GM18505 (cell line): ENCODE results near the gene HTT-AS.

ENCODE experiments used
- ATAC-seq: cut with Tn5 transposase; IDR thresholded peaks from one replicate; pipeline ENCODE4 v1.9.1; 2021; ENCODE audit not compliant: unreplicated experiment
- POLR2A ChIP-seq: IDR thresholded peaks from 4 replicates; pipeline ENCODE4 v1.6.1; 2011; ENCODE audit warnings: borderline replicate concordance; ENCODE audit not compliant: insufficient read depth, insufficient read length; ENCODE audit errors: extremely low read depth

The HTT-AS gene

DNA sequence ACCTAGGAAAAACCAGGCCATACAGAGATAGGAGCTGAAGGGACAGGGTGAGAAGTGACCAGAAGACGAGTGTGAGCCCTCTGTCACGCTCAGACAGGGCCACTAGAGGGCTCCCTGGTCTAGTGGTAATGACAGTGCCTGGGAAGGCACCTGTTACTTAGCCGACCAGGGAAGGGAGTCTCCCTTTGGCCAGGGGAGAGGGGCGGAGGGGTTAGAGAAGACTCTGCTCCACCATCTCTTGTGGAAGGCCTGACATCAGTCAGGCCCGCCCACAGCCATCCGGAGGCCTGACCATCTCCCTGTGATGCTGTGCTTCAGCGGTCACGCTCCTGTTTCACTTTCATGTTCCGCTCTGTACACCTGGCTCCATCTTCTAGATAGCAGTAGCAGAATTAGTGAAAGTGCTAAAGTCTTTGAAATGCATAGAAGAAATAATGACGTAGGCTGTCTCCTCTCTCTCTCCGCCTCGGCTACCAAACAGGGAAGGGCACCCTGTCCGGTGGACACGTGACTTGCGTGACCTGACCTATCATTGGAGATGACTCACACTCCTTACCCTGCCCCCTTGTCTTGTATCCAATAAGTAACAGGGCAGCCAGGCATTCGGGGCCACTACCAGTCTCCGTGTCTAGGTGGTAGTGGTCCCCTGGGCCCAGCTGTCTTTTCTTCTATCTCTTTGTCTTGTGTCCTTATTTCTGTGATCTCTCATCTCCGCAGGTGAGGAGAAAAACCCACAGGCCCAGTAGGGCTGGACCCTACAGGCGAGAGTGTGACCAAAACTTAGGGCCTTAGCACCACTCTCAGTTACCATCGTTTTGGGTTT lies 26.7 kb downstream of the HTT-AS start:
- peak; percentile 86 for ATAC-seq
- TF ChIP-seq POLR2A, result peak; percentile 56

DNA sequence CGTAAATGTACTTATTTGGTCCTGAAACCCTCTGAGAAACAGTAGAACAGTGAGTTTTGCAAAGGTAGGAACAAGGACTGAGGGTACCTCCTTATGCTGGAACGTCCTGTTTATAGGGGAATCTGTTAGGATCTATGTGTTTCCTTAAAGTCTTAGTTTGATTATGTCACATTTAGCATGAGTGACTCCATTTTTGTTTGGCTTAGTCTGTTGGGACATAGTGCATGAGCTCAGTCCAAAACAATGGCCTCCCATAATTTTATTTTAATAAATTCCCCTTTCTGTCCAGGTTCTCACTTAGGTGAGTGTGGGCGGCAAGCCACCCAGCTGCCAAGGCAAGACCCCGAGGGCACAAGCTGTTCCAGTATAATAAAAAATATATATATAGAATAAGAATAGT lies 27.7 kb downstream of the HTT-AS start:
- no peak for ATAC-seq
- TF ChIP-seq POLR2A, result no peak

DNA sequence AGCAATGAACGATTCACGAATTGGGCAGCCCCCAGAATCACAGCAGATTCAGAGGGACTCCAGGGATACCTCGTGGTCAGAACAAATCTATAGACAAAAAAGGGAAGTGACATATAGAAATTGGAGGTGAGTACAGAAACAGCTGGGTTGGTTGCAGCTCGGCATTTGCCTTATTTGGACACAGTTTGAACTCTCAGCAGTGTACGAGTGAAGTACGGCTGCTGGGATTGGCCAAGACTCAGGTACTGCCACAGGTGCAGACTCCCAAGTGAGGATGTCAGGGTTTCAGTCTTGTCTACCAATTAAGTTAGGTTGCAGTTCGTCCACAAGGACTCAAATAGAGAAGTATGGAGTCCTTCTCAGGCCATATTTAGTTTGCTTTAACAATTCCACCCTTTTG lies 28.2 kb downstream of the HTT-AS start:
- no peak for ATAC-seq

DNA sequence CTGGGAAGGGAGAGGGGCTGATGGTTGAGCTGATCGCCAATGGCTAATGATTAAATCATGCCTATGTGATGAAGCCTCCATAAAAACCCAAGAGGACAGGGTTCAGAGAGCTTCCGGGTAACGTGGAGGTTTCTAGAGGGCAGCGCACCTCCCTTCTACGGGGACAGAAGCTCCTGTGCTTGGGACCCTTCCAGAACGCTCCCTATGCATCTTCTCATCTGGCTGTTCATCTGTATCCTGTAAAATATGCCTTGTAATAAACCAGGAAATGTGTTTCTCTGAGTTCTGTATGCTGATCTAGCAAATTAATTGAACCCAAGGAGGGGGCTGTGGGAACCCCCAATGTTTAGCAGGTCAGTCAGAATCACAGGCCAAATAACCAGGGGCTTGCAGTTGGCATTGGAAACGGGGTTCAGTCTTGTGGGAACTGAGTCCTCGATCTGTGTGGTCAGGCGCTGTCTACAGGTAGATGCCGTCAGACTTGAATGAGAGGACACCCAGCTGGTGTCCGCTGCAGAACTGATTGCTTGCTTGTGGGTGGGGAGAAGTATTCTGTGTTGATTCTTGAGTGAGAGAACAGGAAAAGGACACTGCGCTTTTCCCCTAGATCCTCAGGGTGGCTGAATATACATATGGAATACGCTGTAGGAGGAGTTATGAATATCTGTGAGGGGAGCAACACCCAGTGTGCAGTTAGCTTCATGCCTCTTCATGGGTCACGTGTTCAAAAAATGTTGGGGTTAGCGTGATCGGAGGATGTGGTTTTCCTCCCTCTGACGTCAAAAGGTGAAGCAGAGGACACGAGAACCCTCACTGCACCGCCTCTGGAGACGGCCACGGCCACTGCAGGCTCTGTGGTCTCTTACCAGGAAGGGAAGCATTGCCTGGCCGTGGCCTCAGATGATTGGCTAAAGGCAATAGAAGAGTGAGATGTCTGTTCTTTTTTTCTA lies 29.2 kb downstream of the HTT-AS start:
- TF ChIP-seq POLR2A, result no peak
- ATAC-seq, result no peak

More for the DNA sequence above, 28.2 kb downstream of the HTT-AS start:
- TF ChIP-seq POLR2A, result no peak

DNA sequence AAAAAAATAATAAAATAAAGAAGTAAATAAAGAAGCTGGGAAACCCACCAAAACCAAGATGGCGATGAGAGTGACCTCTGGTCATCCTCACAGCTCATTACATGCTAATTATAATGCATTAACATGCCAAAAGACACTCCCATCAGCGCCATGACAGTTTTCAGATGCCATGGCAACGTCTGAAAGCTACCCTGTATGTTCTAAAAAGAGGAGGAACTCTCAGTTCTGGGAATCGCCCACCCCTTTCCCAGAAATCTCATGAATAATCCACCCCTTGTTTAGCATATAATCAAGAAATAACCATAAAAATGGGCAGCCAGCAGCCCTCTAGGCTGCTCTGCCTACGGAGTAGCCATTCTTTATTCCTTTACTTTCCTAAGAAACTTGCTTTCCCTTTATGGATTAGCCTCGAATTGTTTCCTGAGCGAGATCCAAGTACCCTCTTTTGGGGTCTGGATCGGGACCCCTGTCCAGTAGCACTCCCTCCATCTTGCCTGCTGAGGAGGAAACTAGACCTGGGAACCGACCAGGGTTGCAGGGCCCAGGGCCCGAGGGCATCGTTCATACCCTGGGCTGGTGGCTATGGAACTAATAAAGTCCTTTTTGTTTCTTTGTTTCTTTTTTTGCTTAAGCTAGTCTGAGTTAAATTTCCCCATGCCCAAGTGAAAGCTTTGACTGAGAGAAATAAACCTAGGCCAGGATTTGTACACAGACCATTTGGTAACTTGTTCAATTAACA lies 30.9 kb downstream of the HTT-AS start:
- no peak for ATAC-seq
- TF ChIP-seq POLR2A, result no peak

DNA sequence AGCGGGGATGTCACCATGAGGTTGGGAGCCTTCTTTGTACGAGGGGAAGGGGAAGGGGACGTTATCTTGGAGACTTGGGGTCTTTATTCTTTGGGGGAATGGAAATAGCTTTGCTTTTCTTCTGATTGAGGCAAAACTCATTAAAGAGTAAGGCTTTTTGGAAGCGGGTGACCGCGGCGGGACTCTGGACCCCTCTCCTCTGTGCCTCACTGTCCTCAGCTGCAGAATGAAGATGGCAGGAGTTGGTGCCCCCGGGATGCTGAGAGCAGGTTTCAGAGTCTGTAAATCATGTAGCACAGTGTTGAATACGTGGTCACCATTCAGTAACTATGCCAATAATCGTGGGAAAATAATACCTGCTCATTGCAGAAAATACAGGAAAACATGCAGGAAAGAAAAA lies 32.1 kb downstream of the HTT-AS start:
- TF ChIP-seq POLR2A, result no peak

DNA sequence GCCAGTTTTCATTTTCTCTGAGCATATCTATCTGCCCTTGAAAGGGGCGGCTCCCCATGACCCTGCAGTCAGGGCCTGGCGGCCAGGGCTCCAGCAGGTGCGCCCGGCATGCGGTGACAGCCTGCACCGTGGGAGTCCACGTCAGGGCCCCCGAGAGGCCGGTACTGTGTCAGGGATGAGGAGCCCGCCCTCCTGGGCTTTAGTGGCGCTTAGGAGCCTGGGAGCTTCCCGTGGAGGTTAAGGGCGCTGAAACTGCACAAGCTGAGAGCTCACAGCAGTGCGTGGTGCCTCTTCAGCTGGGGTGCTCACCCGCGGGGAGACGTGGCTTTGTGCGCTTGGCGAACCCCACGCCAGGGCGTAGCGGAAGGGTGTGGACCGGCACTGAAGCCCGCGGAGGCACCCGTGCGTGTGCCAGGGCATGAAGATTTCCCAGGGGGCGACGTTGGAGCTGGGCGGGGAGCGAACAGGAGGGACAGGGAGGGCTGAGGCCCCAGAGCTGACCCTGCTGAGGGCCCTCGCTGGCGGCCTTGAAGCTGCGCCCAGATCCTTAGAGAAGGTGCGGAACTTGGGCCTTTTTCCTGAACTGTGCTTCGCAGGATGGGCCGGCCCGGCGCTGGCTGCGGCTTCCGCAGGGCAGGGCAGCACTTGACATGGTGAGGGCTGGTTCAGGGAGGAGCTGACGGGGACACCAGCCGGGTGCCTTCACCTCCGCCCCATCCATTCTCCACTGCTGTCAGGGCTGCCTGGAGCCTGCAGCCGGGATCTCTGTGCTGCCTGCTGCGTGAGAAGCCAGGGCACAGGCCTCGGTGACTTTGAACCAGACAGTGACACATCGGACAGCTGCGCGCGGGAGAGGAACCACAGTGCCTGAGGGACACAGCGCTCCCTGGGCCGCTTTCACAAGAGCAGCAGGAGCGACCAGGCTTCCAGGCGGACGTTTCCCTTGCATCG lies 32.9 kb downstream of the HTT-AS start:
- no peak for ATAC-seq
- TF ChIP-seq POLR2A, result peak; percentile 74

More for the DNA sequence above, 32.1 kb downstream of the HTT-AS start:
- ATAC-seq, result no peak

DNA sequence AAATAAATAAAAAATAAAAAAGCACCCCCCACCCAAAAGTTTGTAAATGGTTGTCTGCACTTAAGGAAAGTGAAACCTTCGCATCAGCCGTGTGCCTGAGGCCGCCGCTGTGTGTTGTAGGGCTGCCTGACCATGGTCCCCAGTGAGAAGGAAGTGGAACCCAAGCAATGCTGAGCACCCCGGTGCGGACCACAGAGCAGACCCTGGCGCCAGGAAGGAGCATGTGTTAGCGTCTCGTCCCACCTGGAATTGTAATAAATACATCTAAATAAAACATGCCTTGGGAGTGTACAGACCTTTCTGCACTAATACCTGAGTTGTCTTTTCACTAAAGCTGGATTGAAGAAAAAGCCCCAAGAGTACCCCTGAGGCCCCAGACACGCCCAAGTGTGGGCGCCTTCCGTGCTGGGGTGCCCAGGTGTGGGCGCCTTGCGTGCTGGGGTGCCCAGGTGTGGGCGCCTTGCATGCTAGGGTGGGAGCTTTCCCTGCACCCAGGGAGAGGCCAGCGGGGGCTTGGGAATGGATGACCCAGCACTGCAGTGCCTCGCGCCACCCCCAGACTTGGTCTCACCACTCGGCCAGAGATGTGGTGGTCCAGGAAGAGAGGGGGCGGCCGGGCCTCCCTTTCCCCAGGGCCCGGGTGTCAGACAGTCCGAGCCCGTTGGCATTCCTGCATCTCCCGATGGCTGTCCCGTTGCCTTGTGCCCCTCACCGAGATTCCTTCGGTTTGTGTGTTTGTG lies 33.7 kb downstream of the HTT-AS start:
- peak; percentile 44 for ATAC-seq
- peak; percentile 62 for TF ChIP-seq POLR2A

DNA sequence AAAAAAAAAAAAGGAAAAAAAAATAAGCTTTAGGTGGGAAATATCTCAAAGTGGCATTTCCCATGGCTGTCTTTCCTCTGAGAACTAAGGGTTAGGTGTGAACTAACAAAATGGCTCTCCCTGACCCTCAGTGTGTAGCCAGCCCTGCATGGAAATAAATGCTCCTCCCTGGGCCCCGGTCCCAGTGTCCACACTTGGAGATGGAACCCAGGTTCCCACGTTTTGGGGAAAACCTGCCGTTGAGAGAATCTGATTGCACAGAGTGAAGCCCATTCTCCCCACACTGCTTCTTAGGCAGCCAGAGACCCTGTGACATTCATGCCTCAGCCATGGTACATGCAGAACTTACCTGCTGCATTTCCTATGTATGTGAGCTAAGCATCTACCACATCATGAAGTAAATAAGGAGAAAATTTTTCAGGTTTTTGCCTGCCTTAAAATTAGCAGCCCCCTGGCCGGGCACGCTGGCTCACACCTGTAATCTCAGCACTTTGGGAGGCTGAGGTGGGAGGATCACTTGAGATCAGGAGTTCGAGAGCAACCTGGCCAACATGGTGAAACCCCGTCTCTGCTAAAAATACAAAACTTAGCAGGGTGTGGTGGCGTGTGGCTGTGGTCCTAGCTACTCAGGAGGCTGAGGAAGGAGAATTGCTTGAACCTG lies 34.5 kb downstream of the HTT-AS start:
- no peak for TF ChIP-seq POLR2A
- ATAC-seq, result no peak

DNA sequence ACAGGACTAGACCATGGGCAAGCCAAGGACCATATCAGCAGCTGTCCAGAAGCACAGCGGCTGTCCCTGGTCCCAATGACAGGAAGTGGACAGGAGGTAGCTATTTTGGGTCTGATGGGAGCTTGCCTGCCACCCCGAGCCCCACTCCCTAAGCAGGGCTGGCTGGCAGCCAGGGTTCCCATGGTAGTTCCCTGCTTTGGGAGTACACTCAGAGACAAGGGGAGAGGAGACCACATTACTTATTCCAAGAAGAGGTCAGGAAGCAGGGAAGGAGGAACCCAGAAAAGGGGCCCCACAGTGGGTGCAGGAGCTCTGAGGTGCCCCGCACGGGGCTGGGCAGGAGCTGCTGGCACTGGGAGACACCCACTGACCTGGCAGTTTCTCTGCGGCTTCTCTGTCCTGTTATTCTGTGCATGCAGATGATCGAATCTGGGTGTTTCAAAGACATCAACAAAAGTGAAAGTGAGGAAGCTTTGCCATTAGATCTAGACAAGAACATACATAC lies 36.3 kb downstream of the HTT-AS start:
- TF ChIP-seq POLR2A, result no peak
- ATAC-seq, result no peak
